Measurements from ENCODE around the gene SYN1. TPM values are rescaled to one million over a fixed set of nuclear protein-coding genes. Genes with fewer than 3 reads are reported as not detected.

The SYN1 gene
- polyA plus RNA-seq, 2 donors, result 0.08 to 0.14 TPM

Other genes starting within 250 kb of the SYN1 start
- under 1 TPM; 0.08 to 0.10 TPM for gene ZNF157, start 249.3 kb downstream of the SYN1 start, polyA plus RNA-seq
- 1 to 10 TPM; 2.2 to 2.3 TPM for gene ZNF41, start 136.6 kb downstream of the SYN1 start, polyA plus RNA-seq
- 10 to 100 TPM; 20.9 to 24.3 TPM for gene ARAF, start 58.7 kb downstream of the SYN1 start, polyA plus RNA-seq
- gene TIMP1, start 37.4 kb downstream of the SYN1 start, polyA plus RNA-seq, result 10 to 100 TPM; 27.7 to 52.6 TPM
- 1 to 10 TPM in 1 of 2 donors, under 1 TPM in 1; 0.77 to 3.6 TPM for gene CFP, start 10.1 kb upstream of the SYN1 start, polyA plus RNA-seq
- gene ELK1, start 30.7 kb upstream of the SYN1 start, polyA plus RNA-seq, result 10 to 100 TPM in 1 of 2 donors, 1 to 10 TPM in 1; 6.2 to 13.3 TPM
- gene UXT, start 39.3 kb upstream of the SYN1 start, polyA plus RNA-seq, result 100 to 1,000 TPM in 1 of 2 donors, 10 to 100 TPM in 1; 77.6 to 121 TPM
- under 1 TPM; 0.65 to 0.86 TPM for gene ZNF81, start 217.0 kb upstream of the SYN1 start, polyA plus RNA-seq

Data from esophagus (tissue), 2 donors.